HG03108 (cell line): ENCODE data around the gene BARX1.
"Not testable (repeated sequence)": the region's sequence is repeated elsewhere in the genome, so short reads cannot be mapped to it uniquely, and the experiment has no call there.

Experiments used
- ATAC-seq: cut with Tn5 transposase; IDR thresholded peaks from one replicate; pipeline ENCODE4 v1.9.1; 2021; ENCODE audit warnings: moderate library complexity; ENCODE audit not compliant: unreplicated experiment

BARX1 gene

DNA sequence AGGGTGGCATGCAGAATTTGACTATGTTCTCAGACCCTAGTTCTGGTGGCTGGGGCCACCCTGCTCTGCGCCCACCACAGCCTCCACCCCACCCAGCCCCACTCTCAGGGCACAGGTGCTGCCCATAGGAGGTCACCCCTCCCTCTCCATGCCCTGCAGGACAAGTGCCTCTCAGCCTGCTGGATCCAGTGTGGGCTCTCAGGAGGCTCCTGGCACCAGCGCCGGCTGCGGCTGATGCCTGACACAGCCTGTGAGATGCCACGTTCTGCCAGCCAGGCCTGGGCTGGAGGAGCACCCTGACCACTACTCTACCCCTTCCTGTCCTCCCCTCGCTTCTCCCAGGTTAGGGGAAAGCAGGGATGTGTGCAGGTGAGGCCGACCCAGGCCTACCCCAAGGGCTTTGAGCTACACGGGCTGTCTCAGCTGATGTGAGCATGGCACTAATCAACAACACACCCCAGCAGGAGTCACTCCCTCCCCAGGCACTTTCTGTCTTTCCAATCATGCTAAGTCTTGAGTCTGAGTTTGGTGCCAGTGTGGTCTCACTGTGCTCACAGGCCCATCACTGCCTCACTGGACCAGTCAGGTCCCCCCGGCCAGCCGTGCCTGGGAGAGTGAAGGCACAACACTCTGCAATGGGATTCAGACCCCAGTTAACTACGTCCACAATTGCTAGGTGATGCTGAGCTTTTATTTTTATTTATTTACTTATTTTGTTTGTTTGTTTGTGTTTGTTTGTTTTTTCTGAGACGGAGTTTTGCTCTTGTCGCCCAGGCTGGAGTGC is 12.1 kb upstream of the BARX1 start:
- no peak for ATAC-seq

DNA sequence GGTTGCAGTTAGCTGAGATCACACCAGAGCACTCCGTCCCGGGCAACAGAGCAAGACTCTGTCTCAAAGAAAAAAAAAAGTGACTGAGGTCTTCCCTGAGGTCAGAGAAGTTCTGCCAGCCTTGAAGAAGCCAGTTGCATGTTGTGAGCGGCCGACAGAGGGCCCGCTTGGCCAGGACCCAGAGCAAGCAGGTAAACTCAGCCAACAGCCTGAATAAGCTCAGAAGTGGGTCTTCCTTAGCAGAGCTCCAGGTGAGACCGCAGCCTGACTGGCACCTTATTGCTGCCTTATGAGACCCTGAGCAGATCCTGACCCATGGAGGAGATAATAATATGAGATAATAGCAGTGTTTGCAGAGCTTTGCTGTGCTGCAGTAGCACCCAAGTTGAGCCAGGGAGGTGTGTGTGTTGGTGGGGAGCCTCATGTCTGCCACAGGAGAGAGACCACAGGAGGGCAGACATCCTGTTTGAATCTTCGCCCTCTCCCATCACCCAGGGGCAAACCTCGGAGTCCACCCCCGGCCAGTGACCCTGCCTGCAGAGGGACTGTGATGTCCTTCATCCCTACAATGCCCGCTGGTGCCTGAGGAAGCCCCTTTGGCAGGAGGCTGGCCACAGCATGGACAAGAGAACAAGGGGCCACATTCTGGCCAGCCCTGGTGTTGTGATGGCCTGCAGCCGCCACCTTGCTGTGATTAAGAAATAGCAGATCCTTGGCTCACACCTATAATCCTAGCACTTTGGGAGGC is 10.8 kb upstream of the BARX1 start:
- no peak for ATAC-seq

DNA sequence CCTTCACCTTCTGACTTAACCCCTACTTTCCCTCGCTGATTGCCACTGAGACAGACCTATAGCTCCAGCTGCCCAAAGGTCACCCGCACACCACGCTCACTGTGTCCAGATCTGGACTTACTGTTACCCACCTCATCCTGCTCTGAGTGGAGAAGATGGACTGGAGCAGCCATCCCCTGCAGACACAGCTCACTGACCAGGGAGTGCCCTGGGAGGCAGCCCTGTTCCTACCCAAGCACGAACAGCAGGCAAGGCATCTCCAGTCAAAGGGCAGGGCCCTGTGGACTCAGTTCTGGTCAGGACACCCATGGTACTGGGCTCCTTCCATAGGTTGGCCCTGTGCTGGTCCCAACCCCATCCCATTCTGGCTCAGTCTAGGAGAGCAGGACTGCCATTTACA is 9.5 kb upstream of the BARX1 start:
- no peak for ATAC-seq

DNA sequence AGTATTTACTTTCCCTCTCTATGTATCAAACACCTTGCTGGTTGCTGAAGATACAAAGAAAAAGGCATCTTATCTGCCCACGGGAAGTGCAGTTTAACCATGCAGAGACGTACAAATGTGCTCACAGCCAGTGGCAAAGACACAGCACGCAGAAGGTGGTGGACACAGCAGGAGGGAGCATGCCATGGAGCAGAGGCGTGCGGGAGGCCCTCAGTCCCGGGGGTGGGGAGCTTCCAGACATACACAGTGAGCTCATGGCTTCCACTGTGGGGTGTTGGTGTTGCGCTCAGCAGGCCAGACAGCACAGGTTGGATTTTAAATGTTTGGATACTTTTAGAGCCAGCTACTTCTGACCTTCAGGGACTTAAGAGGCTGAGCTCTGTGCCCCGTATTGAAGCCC is 8.8 kb upstream of the BARX1 start:
- ATAC-seq: no peak

DNA sequence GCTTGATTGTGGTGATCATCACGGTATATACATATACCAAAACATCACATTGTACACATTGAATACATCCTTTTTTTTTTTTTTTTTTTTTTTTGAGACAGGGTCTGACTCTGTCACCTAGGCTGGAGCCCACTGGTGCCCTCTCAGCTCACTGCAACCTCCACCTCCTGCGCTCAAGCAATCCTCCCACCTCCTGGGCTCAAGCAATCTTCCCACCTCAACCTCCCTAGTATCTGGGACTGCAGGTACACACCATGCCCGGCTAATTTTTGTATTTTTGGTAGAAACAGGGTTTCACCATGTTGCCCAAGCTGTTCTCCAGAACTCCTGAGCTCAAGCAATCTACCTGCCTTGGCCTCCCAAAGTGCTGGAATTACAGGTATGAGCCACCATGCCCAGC is 8.3 kb upstream of the BARX1 start:
- not testable (repeated sequence) for ATAC-seq

DNA sequence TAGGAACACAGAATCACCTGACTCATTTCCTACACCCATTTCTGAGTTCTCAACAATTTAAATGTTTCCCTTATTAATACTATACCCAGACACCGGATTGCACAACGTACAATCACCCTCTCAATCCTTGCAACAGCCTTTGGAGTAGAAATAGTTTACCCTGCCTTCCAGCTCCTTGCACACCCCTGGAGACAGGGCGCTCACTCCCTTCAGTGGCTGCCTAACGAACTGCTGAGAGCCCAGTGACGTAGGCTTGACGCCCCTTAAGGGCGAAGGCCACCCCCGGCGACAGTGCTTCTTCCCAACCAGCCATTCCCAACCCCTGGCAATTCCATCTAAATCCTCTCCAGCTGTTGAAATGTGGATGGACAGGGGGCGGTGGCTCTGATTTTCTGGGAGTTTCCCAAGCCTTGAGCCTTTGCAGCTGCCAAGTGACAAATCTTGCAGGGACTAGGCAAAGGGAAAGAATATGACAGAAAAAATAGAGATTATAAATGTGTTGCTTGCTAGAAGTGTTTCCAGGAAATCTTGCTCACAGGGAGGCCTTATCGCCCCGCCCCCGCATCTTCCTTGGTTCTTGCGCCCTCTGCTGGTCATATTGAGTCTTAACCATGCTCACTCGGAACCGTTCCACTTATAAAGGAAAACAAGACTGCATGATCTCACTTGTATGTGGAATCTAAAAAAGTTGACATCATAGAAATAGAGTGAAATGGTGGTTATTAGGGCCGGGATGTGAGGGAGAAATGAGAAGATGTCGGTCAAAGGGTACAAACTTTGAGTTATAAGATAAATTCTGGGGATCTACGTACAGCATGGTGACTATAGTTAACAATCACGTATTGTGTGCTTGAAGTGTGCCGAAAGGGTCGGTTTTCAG is 7.6 kb upstream of the BARX1 start:
- no peak for ATAC-seq

DNA sequence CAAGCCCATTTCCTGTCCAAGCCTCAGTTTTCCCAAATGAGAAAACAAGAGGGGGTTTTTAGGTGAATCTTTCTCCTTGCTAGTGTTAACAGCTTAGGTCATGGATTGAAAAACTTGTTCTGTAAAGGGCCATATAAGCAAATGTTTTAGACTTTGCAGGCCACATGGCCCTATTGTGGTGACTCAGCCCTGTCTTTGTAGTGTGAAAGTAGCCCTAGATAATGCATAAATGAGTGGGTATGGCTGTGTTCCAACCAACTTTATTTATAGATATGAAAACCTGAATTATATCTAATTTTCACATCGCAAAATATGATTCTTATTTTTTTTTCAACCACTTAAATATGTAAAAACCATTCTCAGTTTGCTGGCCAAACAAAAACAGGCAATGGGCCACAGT is 6.9 kb upstream of the BARX1 start:
- ATAC-seq: no peak

DNA sequence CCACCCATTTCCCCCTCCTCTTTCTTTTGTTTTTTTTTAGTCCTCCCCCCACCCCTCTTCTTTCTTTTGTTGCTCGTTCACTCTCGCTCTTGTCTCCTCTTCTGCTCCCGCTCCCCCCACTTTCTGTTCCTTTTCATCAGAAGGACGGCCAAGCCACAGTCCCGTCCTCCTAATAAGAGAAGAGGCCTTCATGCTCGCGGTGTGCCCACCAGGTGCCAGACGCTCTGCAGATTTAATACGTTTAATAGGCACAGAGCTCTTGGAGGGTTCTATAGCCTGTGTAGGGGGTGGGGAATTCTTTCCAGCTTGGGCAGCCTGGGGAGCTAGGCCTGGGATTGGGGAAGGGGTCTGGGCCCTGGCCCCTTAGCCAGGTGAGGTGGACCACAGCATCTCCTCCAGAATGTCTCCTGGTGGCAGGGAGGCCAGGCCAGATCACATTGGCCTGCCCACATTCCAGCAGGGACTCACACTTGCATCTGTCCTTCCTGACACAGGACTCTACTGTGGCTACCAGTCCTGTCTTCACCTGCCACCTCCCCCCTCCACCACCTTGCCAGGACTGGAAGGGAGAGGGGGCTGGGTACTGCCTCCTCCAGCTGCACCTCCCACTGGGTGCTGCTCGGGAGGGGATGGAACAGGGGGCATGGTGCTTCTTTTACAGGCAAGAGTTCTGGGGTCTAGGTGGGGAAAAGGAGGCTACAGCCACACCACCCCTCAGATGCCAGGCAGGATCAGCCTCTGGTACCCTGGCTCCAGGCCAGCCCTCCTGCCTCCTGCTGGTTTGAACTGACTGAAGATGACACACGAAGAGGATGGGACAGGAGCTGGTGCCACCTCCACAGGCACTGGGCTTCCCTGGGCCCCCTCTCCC is 6.1 kb upstream of the BARX1 start:
- ATAC-seq: no peak

DNA sequence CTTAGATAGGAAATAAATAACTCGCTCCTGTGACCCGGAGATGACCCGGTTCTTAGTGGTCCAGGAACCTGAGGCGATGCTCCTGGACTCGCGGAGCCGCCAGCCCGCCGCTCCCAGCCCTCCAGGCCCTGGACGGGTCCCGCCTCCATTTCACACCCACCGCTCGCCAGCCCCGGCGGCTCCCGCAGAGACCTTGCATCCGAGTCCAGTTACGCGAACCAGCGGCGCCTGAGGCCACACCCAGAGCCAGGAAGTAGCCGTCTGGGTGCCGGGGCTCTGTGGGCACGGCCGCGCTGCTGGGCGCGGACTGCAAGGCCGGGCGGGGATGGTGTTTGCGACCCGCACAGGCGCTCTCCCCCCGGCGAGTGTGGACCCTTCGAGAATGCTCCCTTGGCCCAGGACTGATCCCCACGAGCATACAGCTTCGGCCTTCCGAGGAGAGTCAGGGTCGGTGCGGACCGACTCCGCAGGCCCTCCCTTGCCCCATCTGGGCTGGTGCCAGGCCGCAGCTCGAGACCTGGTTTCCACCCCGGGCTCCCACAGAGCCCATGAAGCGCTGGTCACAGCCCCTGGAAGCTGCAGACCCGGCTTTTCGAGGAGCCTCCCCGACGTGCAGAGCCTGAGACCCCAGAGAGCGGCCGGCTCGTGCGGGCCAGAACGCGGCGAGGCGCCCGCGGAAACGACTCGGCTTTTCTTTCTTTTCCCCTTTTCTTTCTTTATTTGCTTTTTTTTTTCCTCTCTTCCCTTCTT is 5.2 kb upstream of the BARX1 start:
- ATAC-seq: no peak

DNA sequence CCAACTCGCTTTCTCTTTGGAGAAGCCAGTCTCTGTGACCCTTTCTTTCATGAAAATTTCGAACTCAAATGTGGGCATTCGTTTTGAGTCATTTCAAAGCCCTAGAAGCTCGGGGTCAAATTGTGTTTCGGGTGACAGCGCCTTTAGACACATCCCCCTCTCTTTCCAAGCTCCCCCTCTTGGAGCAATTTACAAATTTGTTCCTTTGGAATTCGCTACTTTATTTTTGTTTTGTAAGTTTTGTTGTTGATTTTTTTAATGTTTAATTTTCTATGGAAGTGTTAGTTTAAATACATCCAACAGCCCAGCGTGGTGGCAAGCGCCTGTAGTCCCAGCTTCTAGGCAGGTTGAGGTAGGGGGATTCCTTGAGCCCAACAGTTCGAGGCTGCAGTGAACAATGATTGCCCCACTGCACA is 4.6 kb upstream of the BARX1 start:
- ATAC-seq: no peak

DNA sequence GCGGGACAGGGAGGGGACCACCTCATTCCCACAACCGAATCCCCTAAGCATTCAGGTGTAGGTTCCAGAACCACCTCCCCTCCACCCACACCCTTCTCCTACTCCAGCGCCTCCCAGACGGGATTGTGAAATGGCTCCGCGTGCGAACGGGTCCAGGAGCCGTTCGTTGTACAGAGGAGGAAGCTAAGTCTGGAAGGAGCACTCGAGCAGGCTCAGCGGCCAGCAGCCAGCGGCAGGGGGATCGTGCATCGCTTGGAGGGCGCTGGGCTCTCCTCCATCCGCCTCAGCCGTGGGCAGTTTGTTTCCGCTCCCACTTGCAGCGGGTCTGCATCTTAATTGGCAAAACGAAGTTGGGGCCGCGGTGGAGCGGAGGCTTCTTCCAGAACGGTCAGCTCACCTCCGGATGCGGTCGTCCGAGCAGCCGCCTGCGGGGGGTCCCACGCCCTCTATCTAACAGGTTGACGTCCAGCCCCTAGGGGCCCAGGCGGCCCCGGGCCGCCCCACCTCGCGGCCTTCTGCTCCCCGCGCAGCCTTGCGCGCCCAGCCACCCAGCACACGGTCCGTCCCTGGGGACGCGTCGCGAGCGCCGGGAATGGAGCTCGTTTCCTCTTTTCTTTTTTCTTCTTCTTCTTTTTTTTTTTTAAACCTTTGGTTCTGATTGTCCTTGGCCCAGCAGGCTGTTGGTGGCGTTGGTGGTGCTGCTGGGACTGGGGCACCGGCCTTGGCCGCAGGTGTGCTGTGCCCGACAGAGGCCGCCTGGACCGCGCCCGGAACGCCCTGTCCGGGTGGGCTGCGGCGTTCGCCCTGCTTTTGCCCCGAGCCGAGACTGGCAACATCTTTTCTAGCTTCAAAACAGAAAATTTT is 3.9 kb upstream of the BARX1 start:
- no peak for ATAC-seq

DNA sequence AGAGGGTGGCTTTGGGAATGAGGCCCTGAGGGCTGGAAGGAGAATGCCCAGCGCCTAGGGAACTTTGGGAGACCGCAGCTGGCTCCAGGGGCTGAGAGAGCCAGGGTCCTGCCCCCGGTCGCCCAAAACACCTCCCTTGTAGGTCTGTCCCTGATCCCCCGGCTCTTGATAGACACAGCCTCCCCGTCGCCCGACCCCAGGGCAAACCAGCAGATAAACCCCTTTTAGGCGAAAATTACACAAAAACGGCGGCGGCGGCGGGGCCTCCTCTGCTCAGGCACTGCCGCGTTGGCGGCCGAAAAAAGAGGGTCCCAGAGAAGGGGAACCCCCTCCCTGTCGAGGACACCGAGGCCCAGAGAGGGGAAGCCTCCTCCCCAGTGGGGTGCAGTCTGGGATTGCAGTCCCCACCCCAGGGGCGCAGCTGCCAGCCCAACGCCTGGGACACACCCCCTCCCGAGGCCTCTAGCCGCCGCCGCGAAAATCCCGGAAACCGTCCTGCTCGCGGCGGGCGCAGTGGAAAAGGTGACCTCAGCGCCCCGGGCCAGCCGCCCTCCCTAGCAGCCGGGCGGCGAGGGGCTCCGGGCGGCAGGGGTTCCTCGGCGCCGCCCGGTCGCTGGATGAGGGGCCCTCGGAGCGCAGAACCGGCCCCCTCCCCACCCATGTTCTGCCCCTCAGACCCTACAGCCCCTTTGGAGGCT is 3.1 kb upstream of the BARX1 start:
- ATAC-seq: no peak

DNA sequence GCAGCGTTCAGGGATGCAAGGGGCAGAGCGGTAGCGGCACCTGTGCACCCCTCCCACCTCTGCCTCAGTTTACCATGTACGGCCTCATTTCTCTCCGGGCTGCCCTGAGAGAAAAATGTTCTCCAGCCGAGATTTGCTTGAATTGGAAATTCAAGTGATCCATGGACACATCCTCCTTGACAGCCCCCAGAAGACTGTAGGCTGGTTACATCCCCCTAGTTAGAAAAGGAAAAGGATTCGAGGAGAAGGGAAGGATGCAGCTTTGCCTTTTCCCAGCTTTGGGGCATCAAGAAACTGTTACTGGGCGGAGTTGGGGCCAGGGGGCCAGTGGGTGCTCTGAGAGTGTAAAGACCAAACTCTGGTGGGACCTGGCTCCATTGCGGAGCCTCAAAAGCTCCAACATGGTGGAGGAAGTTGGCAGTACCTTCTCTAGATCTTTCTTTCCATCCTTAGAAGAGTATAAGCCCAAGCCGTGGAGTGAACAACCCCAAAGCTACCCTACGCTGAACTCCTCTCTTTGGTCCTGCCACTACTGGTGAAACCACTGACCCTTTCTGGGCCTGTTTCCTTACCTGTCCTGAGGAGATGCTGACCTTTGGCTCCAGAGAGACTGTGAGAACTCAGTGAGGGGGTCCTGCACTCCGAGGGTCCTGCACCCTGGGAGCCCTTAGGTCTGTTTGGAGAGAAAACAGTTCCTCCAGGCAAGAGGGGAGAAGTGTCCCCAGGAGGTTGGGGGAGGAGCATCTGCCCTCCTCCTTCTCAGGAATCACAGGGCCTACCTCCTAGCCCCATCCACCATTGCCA is 1.0 kb upstream of the BARX1 start:
- no peak for ATAC-seq

DNA sequence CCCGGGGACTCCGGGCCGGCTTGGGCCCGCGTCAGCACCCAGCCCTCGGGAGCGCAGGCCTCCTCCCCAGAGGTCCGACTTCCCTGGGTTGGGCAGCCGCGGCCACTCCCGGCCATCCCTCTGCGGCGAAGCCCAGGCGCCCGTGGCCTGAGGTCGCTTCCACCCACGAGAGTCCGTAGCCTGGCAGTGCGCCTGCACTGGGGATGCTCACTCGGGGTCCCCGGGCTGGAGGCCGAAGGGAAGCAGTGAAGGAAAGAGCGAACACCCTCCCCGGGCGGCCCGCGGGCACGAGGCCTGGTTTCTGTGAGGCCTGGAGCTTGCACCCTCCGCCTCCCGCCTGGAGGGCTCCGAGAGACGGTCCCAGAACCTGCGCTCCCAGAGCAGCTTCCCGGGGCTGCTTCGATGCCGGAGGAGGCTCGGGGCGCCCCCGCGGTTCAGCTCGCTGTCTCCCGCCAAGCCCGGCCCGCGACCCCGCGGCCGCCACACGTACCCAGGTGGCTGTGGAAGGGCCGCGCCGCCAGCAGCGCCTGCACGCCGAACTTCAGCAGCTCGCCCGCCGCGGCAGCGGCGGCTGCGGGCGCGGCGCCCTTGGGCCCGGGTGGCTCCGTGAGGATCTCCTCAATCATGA is 607 bp downstream of the BARX1 start:
- ATAC-seq: no peak

DNA sequence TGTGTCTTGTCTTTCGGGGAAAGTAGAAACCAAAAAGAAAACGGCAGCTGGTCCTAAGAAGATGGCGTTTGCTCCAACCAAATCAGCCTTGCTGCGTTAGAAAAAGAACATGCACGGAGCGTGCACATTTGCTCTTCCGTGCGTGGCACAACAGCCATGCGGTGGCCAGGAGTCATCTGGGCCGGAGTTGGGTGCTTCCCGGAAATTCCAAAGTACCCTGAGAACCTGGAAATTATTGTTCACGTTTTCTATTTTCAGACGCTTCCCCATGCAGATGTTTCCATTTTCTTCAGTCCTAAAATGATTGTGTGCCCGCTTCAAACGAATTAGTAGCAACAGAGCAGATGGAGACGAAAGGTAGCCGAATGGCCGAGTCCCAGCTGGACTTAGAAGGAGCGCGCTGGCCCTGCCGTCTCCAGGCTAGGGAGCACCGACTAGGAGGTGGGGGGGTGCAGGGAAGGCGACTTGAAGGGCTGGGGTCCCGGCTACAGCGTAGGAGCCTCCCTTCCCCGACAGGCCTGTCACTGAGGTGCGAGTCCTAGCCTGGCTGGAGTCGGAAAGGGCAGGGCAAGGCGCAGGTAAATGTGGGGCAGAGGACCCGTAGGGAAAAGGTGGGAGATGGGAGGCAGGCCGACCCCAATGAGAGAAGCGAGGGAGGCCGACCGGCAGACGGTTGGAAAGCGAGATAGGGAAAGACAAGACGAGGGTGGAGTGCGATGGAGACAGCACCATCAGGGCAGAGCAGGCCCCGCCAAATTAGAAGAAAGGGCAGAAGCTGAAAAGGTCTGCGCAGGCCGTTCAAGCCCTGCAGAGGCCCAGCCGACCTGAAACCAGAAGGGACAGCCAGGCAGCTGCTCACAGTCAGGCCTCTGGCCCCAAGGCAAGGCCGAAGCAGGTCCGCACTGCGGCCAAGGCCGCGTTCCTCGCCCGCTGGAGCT is 1.4 kb downstream of the BARX1 start:
- ATAC-seq: no peak
